Bronchial epithelial cell (primary cell): ENCODE measurements around the gene VAV2. TPM values are rescaled to one million over a fixed set of nuclear protein-coding genes. Genes with fewer than 3 reads are reported as not detected.

ENCODE experiments used
- DNase-seq: peaks from one replicate; pipeline ENCODE4 v3.0.0-alpha.2; 2010; ENCODE audit warnings: low read depth
- FAIRE-seq: peaks from 2 replicates; lab custom pipeline; 2011; peaks lifted over from hg19 to GRCh38; lab: Jason Lieb, UNC
- H3K27me3 ChIP-seq: 2 replicates; pipeline ENCODE4 v1.5.1; 2011; ENCODE audit warnings: low read length; ENCODE audit not compliant: control insufficient read depth, insufficient read depth
- H3K36me3 ChIP-seq: 2 replicates; pipeline ENCODE4 v1.5.1; 2011; ENCODE audit warnings: low read length; ENCODE audit not compliant: control insufficient read depth, insufficient read depth
- H3K4me3 ChIP-seq: 2 replicates; pipeline ENCODE4 v1.5.1; 2011; ENCODE audit warnings: mild to moderate bottlenecking, low read depth, low read length, control low read depth
- total RNA-seq: library from RNA; depleted of rRNA; stranded (reverse); fragments of >200 nt; gene quantifications from 2 replicates; pipeline ENCODE4 v1.2.1, GENCODE V29; 2014
- TF ChIP-seq, protein P1 (sequence below): IDR thresholded peaks from 2 replicates; pipeline ENCODE4 v1.5.1; 2011; ENCODE audit warnings: mild to moderate bottlenecking, moderate library complexity, low read length, control low read depth, inconsistent platforms; ENCODE audit not compliant: insufficient read depth, severe bottlenecking

The VAV2 gene
- total RNA-seq, 1 donor from 2014 or later = 46.6 TPM

DNA sequence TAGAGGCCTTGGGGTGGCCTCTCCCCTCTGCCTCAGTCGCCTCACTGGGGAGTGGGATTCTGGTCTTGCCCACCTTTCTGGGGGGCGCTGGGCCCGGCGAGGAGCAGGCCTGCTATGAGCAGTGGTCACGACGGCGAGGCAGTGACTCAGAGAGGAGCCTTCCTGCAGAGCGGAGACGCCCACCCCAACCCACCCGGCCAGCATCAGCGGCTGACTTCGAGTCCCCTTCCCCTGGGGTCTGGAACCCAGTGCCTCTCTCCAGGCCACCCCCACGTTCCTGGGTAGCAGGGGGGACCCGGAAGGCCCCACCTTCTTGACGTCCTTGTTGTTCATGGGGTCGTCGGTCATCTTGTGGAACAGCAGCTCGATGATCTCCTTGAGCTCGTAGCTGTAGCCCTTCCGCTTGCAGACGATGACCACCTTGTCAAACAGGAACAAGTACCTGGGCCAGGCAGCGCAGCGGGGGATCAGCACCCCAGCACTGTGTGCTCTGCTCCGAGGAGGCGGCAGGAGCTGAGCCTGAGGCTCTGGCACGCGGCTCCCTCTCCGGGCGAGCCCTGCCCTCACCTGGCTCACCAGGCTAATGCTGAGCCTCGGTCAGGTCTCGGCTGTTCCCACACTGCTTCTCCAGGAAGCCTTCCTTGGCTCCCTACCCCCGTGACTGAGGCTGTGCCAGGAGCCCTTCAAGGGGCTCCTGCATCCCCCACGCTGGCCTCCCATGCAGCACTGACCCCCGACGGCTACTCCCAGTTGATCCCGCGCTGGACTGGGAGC is 203.9 kb downstream of the VAV2 start:
- FAIRE-seq (no peak), DNase-seq (no peak)
- H3K27me3 ChIP-seq = no peaks in the 10 kb centered on the region
- H3K4me3 ChIP-seq = no peak overlapping the region
- H3K36me3 ChIP-seq = peaks cover 31% of the 10 kb centered on the region
- TF ChIP-seq, protein P1, sequence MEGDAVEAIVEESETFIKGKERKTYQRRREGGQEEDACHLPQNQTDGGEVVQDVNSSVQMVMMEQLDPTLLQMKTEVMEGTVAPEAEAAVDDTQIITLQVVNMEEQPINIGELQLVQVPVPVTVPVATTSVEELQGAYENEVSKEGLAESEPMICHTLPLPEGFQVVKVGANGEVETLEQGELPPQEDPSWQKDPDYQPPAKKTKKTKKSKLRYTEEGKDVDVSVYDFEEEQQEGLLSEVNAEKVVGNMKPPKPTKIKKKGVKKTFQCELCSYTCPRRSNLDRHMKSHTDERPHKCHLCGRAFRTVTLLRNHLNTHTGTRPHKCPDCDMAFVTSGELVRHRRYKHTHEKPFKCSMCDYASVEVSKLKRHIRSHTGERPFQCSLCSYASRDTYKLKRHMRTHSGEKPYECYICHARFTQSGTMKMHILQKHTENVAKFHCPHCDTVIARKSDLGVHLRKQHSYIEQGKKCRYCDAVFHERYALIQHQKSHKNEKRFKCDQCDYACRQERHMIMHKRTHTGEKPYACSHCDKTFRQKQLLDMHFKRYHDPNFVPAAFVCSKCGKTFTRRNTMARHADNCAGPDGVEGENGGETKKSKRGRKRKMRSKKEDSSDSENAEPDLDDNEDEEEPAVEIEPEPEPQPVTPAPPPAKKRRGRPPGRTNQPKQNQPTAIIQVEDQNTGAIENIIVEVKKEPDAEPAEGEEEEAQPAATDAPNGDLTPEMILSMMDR = no peak

- DNase-seq (peak; percentile 7), FAIRE-seq (no peak)
- TF ChIP-seq, protein P1 = no peak
- Histone ChIP-seq H3K36me3 (peaks cover 33% of the 10 kb centered on the region), H3K27me3 (no peaks in the 10 kb centered on the region), H3K4me3 (no peak overlapping the region)
These were observed 204.4 kb downstream of the VAV2 start for GRCh38 chr9:133787754-133788025.

DNA sequence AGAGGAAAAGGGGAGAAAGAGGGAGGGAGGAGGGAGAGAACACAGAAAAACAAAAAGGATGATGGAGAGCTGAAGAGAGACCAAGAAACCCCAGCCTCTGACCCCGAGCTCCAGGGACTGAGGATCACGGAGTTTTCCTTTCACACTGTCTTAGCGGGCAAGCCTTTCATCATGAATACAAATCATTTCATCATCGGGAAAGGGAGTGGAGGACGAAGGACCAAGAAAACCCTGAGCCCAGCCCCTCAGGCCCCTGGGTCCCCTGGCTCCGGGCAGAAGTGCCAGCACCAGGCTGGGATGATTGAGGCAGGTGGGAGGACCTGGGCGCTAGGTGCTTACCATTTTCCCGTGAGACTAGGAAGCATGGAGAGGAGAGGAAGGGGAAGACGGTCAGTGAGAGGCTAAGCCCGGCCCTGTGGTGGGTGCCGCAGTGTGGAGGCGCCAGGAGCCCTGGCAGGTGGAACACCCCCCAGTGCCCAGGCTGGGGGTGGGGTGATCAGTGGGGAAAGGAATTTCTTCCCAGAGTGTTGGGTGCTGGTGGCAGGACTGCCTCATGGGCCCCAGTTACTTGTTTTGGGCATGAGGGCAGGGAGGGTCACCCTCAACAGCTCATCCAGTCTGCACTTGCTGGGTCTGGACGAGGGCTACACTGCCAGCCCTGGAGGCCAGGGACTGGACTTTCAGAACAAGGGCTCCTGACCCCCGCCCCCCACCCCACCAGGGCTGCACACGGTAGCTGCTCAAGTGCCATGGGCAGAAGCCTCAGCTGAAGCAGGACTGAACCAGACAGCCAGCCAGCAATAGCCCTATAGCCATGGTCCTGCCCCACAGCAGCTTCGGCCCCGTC is 205.0 kb downstream of the VAV2 start:
- no peak overlapping the region for H3K4me3 ChIP-seq
- FAIRE-seq (no peak), DNase-seq (no peak)
- TF ChIP-seq, protein P1 = no peak
- peaks cover 29% of the 10 kb centered on the region for H3K36me3 ChIP-seq
- H3K27me3 ChIP-seq = no peaks in the 10 kb centered on the region

- Histone ChIP-seq H3K36me3 (peaks cover 27% of the 10 kb centered on the region), H3K27me3 (no peaks in the 10 kb centered on the region), H3K4me3 (no peak overlapping the region)
- DNase-seq (no peak), FAIRE-seq (no peak)
- TF ChIP-seq, protein P1 = no peak
These were observed 205.8 kb downstream of the VAV2 start for GRCh38 chr9:133786371-133786753.

DNA sequence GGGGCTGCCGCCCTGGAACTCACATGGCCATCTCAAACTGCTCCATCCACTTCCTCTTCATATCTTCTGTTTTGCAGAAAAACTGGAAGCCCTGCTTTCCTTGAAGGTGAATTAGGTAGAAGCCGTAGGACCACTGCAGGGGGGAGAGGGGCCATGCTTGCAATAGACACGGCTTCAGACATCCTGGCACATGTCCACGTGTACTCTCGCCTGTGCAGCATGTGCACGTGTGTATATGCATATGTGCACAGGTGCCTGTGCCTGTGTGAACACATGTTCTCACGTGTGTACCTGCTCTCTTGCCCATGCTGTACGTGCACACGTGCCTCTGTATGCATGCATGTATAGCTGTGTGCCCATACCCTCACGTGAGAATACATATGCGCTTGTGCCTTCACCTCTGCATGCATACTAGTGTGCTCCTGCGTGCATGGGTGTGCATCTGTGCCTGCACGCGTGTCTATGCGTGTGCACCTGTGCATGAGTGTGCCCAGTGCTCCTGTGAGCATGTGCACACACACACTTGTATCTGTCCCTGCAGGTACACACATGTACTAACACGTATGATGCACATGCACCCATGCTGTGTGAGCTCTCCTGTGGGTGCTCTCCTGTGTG is 206.3 kb downstream of the VAV2 start:
- TF ChIP-seq, protein P1 = no peak
- Histone ChIP-seq H3K36me3 (peaks cover 27% of the 10 kb centered on the region), H3K4me3 (no peak overlapping the region), H3K27me3 (no peaks in the 10 kb centered on the region)
- DNase-seq (peak; percentile 12), FAIRE-seq (no peak)
